DOHH2 (cell line): ENCODE measurements around the gene INSRR.

Experiments used
- H3F3A ChIP-seq: fragments of 200-600 bp; sonication (generic), shearing (Covaris generic); 2 replicates; pipeline ENCODE4 v1.6.0; 2016; ENCODE audit warnings: antibody characterized with exemption, mild to moderate bottlenecking; ENCODE audit not compliant: control insufficient read depth, insufficient read depth
- H3K27ac ChIP-seq: fragments of 200-600 bp; sonication (generic); 2 replicates; pipeline ENCODE4 v1.5.1; 2014; ENCODE audit warnings: low read depth, mild to moderate bottlenecking, low read length, moderate library complexity
- H3K27me3 ChIP-seq: fragments of 200-600 bp; sonication (generic); 2 replicates; pipeline ENCODE4 v1.6.1; 2014; ENCODE audit warnings: mild to moderate bottlenecking, low read length, mixed read lengths; ENCODE audit not compliant: control insufficient read depth
- H3K36me3 ChIP-seq: fragments of 200-600 bp; sonication (generic); 2 replicates; pipeline ENCODE4 v1.6.1; 2014; ENCODE audit warnings: mild to moderate bottlenecking, low read length, moderate library complexity, mixed read lengths; ENCODE audit not compliant: control insufficient read depth
- H3K4me1 ChIP-seq: fragments of 200-600 bp; sonication (generic); 2 replicates; pipeline ENCODE4 v1.6.1; 2014; ENCODE audit warnings: mild to moderate bottlenecking, low read length, mixed read lengths; ENCODE audit not compliant: control insufficient read depth
- H3K4me2 ChIP-seq: fragments of 200-600 bp; sonication (generic); 2 replicates; pipeline ENCODE4 v1.6.0; 2014; ENCODE audit warnings: mild to moderate bottlenecking, low read length, moderate library complexity
- H3K4me3 ChIP-seq: fragments of 200-600 bp; sonication (generic); 2 replicates; pipeline ENCODE4 v1.5.1; 2014; ENCODE audit warnings: mild to moderate bottlenecking, low read length, mixed read lengths
- H3K79me2 ChIP-seq: fragments of 200-600 bp; sonication (generic); 2 replicates; pipeline ENCODE4 v1.6.1; 2014; ENCODE audit warnings: mild to moderate bottlenecking, low read length, mixed read lengths; ENCODE audit not compliant: control insufficient read depth
- H3K9me2 ChIP-seq: fragments of 200-600 bp; sonication (generic); replicated peaks from 2 replicates; pipeline ENCODE4 v1.6.1; 2014; ENCODE audit warnings: mild to moderate bottlenecking, low read length, mixed read lengths; ENCODE audit not compliant: control insufficient read depth
- H3K9me3 ChIP-seq: fragments of 200-600 bp; sonication (generic); 2 replicates; pipeline ENCODE4 v1.6.1; 2014; ENCODE audit warnings: antibody characterized with exemption, low read length, mixed read lengths; ENCODE audit not compliant: control insufficient read depth, insufficient read depth
- H4K20me1 ChIP-seq: fragments of 200-600 bp; sonication (generic); 2 replicates; pipeline ENCODE4 v1.6.0; 2014; ENCODE audit warnings: low read depth, mild to moderate bottlenecking, antibody characterized with exemption, low read length, moderate library complexity; ENCODE audit not compliant: control insufficient read depth, insufficient read depth
- CTCF ChIP-seq: fragments of 200-600 bp; sonication (generic); IDR thresholded peaks from one replicate; pipeline ENCODE4 v1.5.1; 2014; ENCODE audit warnings: antibody characterized with exemption, mild to moderate bottlenecking, low read depth, low read length; ENCODE audit not compliant: poor library complexity, severe bottlenecking
- EZH2phosphoT487 ChIP-seq: fragments of 200-600 bp; sonication (generic); IDR thresholded peaks from 2 replicates; pipeline ENCODE4 v1.6.1; 2017; ENCODE audit warnings: borderline replicate concordance, mild to moderate bottlenecking, antibody characterized with exemption, low read length, moderate library complexity, mixed read lengths

The INSRR gene

GRCh38 chr1:156894001-156894400, 35.1 kb upstream of the INSRR start:
- no peak overlapping the region for H3K27ac ChIP-seq
- H3K27me3 ChIP-seq: peaks cover 45% of the 10 kb centered on the region

GRCh38 chr1:156893048-156893953, 34.4 kb upstream of the INSRR start, which contains the start of gene PEAR1:
Gene PEAR1, plus strand, starts transcription at chr1:156893718. Its CDS starts 10,209 bp downstream, at chr1:156903927.
- Histone ChIP-seq H3K4me2 (peak within 1 kb of the TSS; percentile 35), H3F3A (no peaks in the 10 kb centered on the region), H3K27ac (no peak within 1 kb of the TSS), H3K4me1 (0 out of 2 replicates have a peak, but pooled peaks cover 3% of the 10 kb centered on the region), H3K36me3 (no peaks in the 10 kb centered on the region), H3K4me3 (no peak within 1 kb of the TSS), H3K27me3 (peaks cover 38% of the 10 kb centered on the region), H3K9me3 (no peaks in the 10 kb centered on the region), H4K20me1 (0 out of 2 replicates have a peak, but pooled peaks cover 3% of the 10 kb centered on the region), H3K9me2 (no peaks in the 10 kb centered on the region), H3K79me2 (no peaks in the 10 kb centered on the region)
- TF ChIP-seq CTCF (no peak), EZH2phosphoT487 (no peak)

More at GRCh38 chr1:156894001-156894400, 35.1 kb upstream of the INSRR start:
- Histone ChIP-seq H3K79me2 (no peaks in the 10 kb centered on the region), H4K20me1 (0 out of 2 replicates have a peak, but pooled peaks cover 3% of the 10 kb centered on the region), H3K9me3 (no peaks in the 10 kb centered on the region), H3K36me3 (no peaks in the 10 kb centered on the region), H3K4me2 (no peak overlapping the region), H3K4me1 (0 out of 2 replicates have a peak, but pooled peaks cover 3% of the 10 kb centered on the region), H3K4me3 (no peak overlapping the region), H3K9me2 (no peaks in the 10 kb centered on the region), H3F3A (no peaks in the 10 kb centered on the region)
- TF ChIP-seq EZH2phosphoT487 (no peak), CTCF (no peak)

GRCh38 chr1:156892190-156893047, 33.5 kb upstream of the INSRR start:
- Histone ChIP-seq H3K79me2 (no peaks in the 10 kb centered on the region), H3F3A (no peaks in the 10 kb centered on the region), H3K4me3 (no peak overlapping the region), H3K36me3 (no peaks in the 10 kb centered on the region), H3K27me3 (peaks cover 31% of the 10 kb centered on the region), H3K27ac (no peak overlapping the region), H3K9me3 (no peaks in the 10 kb centered on the region), H3K9me2 (no peaks in the 10 kb centered on the region), H3K4me2 (peak overlapping the region; percentile 35), H3K4me1 (0 out of 2 replicates have a peak, but pooled peaks cover 3% of the 10 kb centered on the region), H4K20me1 (0 out of 2 replicates have a peak, but pooled peaks cover 3% of the 10 kb centered on the region)
- TF ChIP-seq CTCF (peak; percentile 84), EZH2phosphoT487 (no peak; the same call in 1 of the 2 replicates)
